HG03521 (cell line): Measurements from ENCODE around the gene RAB40B.
A peak's percentile ranks its signal among the peaks of the same experiment; 100 is the strongest.

Source experiments
- ATAC-seq: cut with Tn5 transposase; IDR thresholded peaks from one replicate; pipeline ENCODE4 v1.9.1; 2021; ENCODE audit warnings: mild to moderate bottlenecking, moderate library complexity; ENCODE audit not compliant: unreplicated experiment

Gene RAB40B

GRCh38 chr17:82653651-82654528 is 44.6 kb downstream of the RAB40B start:
- no peak for ATAC-seq

- ATAC-seq, result no peak
Observed at GRCh38 chr17:82650723-82651122, 47.8 kb downstream of the RAB40B start.

GRCh38 chr17:82649501-82650261 is 48.8 kb downstream of the RAB40B start:
- ATAC-seq, result no peak

GRCh38 chr17:82648742-82649331 is 49.7 kb downstream of the RAB40B start:
- no peak for ATAC-seq

- peak; percentile 79 for ATAC-seq
Observed at GRCh38 chr17:82648165-82648668, 50.3 kb downstream of the RAB40B start, which contains the start of gene WDR45B. WDR45B (minus strand) TSS chr17:82648444; CDS start chr17:82648340, 104 bp downstream.

- ATAC-seq, result peak; percentile 27
Observed at GRCh38 chr17:82647593-82648164, 50.8 kb downstream of the RAB40B start.

- no peak for ATAC-seq
Observed at GRCh38 chr17:82645516-82645915, 53.0 kb downstream of the RAB40B start.

GRCh38 chr17:82644148-82644547 is 54.4 kb downstream of the RAB40B start:
- no peak for ATAC-seq

- no peak for ATAC-seq
Observed at GRCh38 chr17:82642022-82642421, 56.5 kb downstream of the RAB40B start.

GRCh38 chr17:82640036-82640435 is 58.5 kb downstream of the RAB40B start:
- ATAC-seq, result no peak

GRCh38 chr17:82639628-82640027 is 58.9 kb downstream of the RAB40B start:
- no peak for ATAC-seq

GRCh38 chr17:82638183-82638773 is 60.2 kb downstream of the RAB40B start:
- ATAC-seq, result no peak

GRCh38 chr17:82636626-82637598 is 61.6 kb downstream of the RAB40B start:
- no peak for ATAC-seq

GRCh38 chr17:82633343-82633742 is 65.2 kb downstream of the RAB40B start:
- ATAC-seq, result no peak

- ATAC-seq, result no peak
Observed at GRCh38 chr17:82632451-82632850, 66.0 kb downstream of the RAB40B start.

GRCh38 chr17:82631544-82631943 is 67.0 kb downstream of the RAB40B start:
- ATAC-seq, result no peak

- ATAC-seq, result no peak
Observed at GRCh38 chr17:82630212-82630611, 68.3 kb downstream of the RAB40B start.

- ATAC-seq, result no peak
Observed at GRCh38 chr17:82629748-82630147, 68.8 kb downstream of the RAB40B start.

- no peak for ATAC-seq
Observed at GRCh38 chr17:82627405-82627804, 71.1 kb downstream of the RAB40B start.
